Measurements from ENCODE around the gene DUSP5. TPM values are rescaled to one million over a fixed set of nuclear protein-coding genes. Genes with fewer than 3 reads are reported as not detected.

Gene DUSP5
- total RNA-seq, 1 donor from 2014 or later: 15.0 TPM

- no peaks in the 10 kb centered on the region for H3K27me3 ChIP-seq (ENCODE audit: low read depth)
- H3K36me3 ChIP-seq: no peaks in the 10 kb centered on the region
- intact Hi-C loops (cut with micrococcal nuclease): no loop called here
- TF ChIP-seq CTCF (IDR thresholded peaks at IDR 0.05; ENCODE audit: borderline replicate concordance): no peak
- H3K27ac ChIP-seq (replicated peaks): no peak overlapping the region
- H3K9me3 ChIP-seq (replicated peaks): no peaks in the 10 kb centered on the region
- no peak for DNase-seq
- H3K4me3 ChIP-seq: no peak overlapping the region
- H3K4me1 ChIP-seq: peaks cover 10% of the 10 kb centered on the region
Observed at GRCh38 chr10:110483633-110484032, 14.1 kb upstream of the DUSP5 start.

GRCh38 chr10:110485541-110485940 is 12.2 kb upstream of the DUSP5 start:
- no peak for TF ChIP-seq CTCF (IDR thresholded peaks at IDR 0.05; ENCODE audit: borderline replicate concordance)
- DNase-seq: no peak
- Histone ChIP-seq H3K27me3 (ENCODE audit: low read depth) (no peaks in the 10 kb centered on the region), H3K27ac (replicated peaks) (no peak overlapping the region), H3K4me3 (no peak overlapping the region), H3K4me1 (peaks cover 10% of the 10 kb centered on the region), H3K9me3 (replicated peaks) (no peaks in the 10 kb centered on the region), H3K36me3 (no peaks in the 10 kb centered on the region)
- intact Hi-C loops (cut with micrococcal nuclease): no loop called here

DNA sequence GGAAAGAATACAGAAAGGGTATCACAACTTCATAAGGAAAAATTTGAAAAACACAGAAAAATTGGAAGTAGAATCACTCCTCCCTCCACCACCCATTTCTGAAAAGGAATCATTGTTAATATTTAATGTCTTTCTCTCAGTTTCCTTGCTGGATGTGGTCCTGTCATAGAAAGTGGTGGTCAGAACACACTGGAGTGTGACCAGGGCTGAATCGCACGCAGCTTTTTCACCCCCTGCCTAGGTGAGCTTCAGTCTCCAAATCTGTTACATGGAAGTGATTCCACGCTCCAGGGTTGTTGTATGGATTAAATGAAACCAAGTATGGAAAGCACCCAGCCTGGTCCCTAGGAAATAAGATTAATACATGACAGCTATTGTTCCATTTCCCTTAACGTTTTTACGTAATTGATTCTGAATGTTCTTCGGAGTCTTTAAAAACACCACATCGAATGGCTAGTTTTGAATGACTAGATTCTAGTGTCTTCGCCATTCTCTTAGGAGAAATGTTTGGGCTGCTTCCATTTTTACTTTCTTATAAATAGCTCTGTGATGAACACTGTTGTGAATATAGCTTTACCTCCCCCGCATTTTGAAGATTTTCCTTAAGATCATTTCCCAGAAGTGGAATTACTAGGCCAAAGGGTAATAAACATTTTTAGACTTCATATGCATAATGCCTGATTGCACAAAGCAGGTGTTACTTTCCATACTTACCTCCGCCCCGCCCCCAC is 10.9 kb upstream of the DUSP5 start:
- Histone ChIP-seq H3K9me3 (replicated peaks) (no peaks in the 10 kb centered on the region), H3K27ac (replicated peaks) (no peak overlapping the region), H3K27me3 (ENCODE audit: low read depth) (no peaks in the 10 kb centered on the region), H3K36me3 (no peaks in the 10 kb centered on the region), H3K4me3 (no peak overlapping the region), H3K4me1 (peaks cover 17% of the 10 kb centered on the region)
- intact Hi-C loops (cut with micrococcal nuclease): no loop called here
- no peak for TF ChIP-seq CTCF (IDR thresholded peaks at IDR 0.05; ENCODE audit: borderline replicate concordance)
- DNase-seq: no peak

DNA sequence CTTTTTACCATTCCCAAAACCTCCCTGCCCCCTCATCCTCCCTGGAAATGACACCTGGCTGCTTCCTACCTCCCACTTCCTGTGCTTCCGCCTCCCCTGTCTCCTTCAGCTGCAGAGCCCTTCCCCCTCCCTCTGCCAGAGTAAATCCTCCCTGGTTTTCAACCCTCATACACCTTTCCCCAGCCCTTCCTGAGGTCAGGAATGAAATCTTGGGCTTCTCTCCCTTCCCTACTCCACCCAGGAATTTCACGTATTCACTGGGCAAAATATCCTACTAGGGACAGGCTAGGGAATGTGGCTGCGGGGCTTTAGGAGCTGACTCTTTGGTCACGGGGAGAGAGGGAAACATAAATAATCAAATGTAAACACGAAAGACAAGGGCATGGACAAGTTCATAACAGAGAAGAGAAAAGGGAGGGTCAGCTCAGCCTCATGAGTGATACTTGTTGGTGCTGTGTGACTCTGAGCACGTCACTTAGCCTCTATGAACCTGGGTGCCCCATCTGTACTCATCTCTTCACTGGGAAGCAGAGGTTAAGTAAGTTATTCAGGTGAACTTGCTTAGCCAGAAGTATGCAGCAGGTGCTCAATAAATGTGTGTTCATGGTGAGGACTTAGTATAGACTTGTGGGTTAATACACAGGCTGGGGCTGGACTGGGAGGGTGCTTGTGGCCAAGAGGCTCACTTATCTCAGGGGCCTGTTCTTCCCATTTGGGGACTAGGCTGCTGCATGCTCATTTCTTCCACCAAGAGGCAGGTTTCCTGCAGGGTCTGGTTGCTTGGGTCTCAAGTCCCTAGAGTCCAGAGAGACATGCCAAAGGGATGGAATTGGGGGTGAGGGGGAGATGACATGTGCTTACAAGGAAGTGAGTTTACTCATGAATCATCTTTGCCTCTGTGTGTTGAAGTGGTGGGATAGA is 10.0 kb upstream of the DUSP5 start:
- Histone ChIP-seq H3K4me3 (no peak overlapping the region), H3K4me1 (peaks cover 25% of the 10 kb centered on the region), H3K36me3 (no peaks in the 10 kb centered on the region), H3K27me3 (ENCODE audit: low read depth) (no peaks in the 10 kb centered on the region), H3K9me3 (replicated peaks) (no peaks in the 10 kb centered on the region), H3K27ac (replicated peaks) (no peak overlapping the region)
- no peak for DNase-seq
- TF ChIP-seq CTCF (IDR thresholded peaks at IDR 0.05; ENCODE audit: borderline replicate concordance): no peak
- intact Hi-C loops (cut with micrococcal nuclease): no loop called here

GRCh38 chr10:110488332-110488681 is 9.4 kb upstream of the DUSP5 start:
- H3K36me3 ChIP-seq: no peaks in the 10 kb centered on the region
- H3K9me3 ChIP-seq (replicated peaks): no peaks in the 10 kb centered on the region
- H3K27me3 ChIP-seq (ENCODE audit: low read depth): no peaks in the 10 kb centered on the region
- intact Hi-C loops (cut with micrococcal nuclease): no loop called here
- no peak overlapping the region for H3K4me3 ChIP-seq
- no peak overlapping the region for H3K27ac ChIP-seq (replicated peaks)
- no peak for DNase-seq
- no peak for TF ChIP-seq CTCF (IDR thresholded peaks at IDR 0.05; ENCODE audit: borderline replicate concordance)
- H3K4me1 ChIP-seq: peaks cover 28% of the 10 kb centered on the region
